Aorta (tissue), 5 donors: ENCODE results near the gene TACC2. TPM values are rescaled to one million over a fixed set of nuclear protein-coding genes. Genes with fewer than 3 reads are reported as not detected.
A peak's percentile ranks its signal among the peaks of the same experiment; 100 is the strongest.
"Not testable (repeated sequence)": the region's sequence is repeated elsewhere in the genome, so short reads cannot be mapped to it uniquely, and the experiment has no call there.

Source experiments
- ATAC-seq: fragments of 200-7000 bp; cut with Tn5 transposase; one replicate; pipeline ENCODE4 v1.9.1; 2022; ENCODE audit warnings: moderate library complexity; ENCODE audit not compliant: low FRiP score
- DNase-seq, 2 donors: peaks; one replicate each; pipeline ENCODE4 v3.0.0-alpha.2; 2020
- H3K27ac ChIP-seq, 2 donors: one replicate each; pipeline ENCODE4 v1.5.1; 2013; ENCODE audit warnings: low read length in 2 of 2, mild to moderate bottlenecking in 2 of 2, moderate library complexity in 2 of 2, control low read depth in 1 of 2, inconsistent platforms in 1 of 2, low read depth in 1 of 2
- H3K27me3 ChIP-seq, 2 donors: one replicate each; pipeline ENCODE4 v1.6.1; 2013; ENCODE audit warnings: control low read depth in 1 of 2, low read length in 1 of 2, mild to moderate bottlenecking in 1 of 2, moderate library complexity in 1 of 2; ENCODE audit not compliant: insufficient read depth in 2 of 2, control insufficient read depth in 1 of 2
- H3K36me3 ChIP-seq, 2 donors: one replicate each; pipeline ENCODE4 v1.6.1; 2013; ENCODE audit warnings: control low read depth in 1 of 2, low read length in 1 of 2, mild to moderate bottlenecking in 1 of 2; ENCODE audit not compliant: insufficient read depth in 2 of 2, control insufficient read depth in 1 of 2
- H3K4me1 ChIP-seq, 2 donors: one replicate each; pipeline ENCODE4 v1.6.1; 2013; ENCODE audit warnings: low read length in 2 of 2, control low read depth in 1 of 2, mild to moderate bottlenecking in 1 of 2, moderate library complexity in 1 of 2; ENCODE audit not compliant: insufficient read depth in 2 of 2, control insufficient read depth in 1 of 2
- H3K4me3 ChIP-seq, 2 donors: one replicate each; pipeline ENCODE4 v1.5.1; 2013; ENCODE audit warnings: low read length in 2 of 2, control low read depth in 1 of 2, mild to moderate bottlenecking in 1 of 2
- H3K9me3 ChIP-seq: one replicate; pipeline ENCODE4 v1.6.1; 2013; ENCODE audit warnings: mild to moderate bottlenecking, low read length; ENCODE audit not compliant: control insufficient read depth
- WGBS, 2 donors: extraction: QIAGEN DNeasy Blood & Tissue Kit; methylation state at CpG; one replicate each; pipeline ENCODE4 v1.1.7; 2013; 5-methylcytosine and 5-hydroxymethylcytosine counted together
- intact Hi-C, 2 donors: fragments of 100-400 bp; cut with DNase I; formaldehyde crosslinking; loops; one replicate each; pipeline versions ENCODE4 v1.14.2 to v1.15.0; 2022
- polyA plus RNA-seq, 2 donors: library from polyadenylated mRNA; stranded (reverse); fragments of 200-250 nt; gene quantifications; one replicate each; pipeline ENCODE4 v1.2.3, GENCODE V29; 2013
- total RNA-seq, 2 donors: library from RNA; stranded (reverse); fragmentation: NEBNext Ultra II Directional; extraction: Animal tissue kit (Norgen Biotek cat#: 25700); gene quantifications; one replicate each; pipeline ENCODE4 v1.2.1, GENCODE V29; 2021
- donor health status: healthy with polysubstance abuse.
- donor health status: Bipolar disorder and iron deficiency.
- donor health status: DM: no; HTN: no; CAD: no.
- donor health status: DM: no; HTN: no; CAD: no.
- donor health status: DM: yes; HTN: yes; CAD: no.

The TACC2 gene
- total and polyA plus RNA-seq, 4 donors = 25.8 to 74.4 (median 50.8) TPM

DNA sequence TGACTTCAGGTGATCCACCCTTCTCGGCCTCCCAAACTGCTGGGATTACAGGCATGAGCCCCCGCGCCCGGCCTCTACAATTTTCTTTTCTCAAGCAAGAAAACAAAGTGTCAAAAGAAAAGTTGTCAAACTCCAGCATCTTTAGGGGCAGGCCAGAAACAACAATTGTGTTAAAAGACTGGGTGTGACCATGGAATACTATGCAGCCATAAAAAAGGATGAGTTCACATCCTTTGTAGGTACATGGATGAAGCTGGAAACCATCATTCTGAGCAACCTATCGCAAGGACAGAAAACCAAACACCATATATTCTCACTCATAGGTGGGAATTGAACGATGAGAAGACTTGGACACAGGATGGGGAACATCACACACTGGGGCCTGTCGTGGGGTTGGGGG, 34.3 kb downstream of the TACC2 start:
- intact Hi-C loops, DNase-seq, H3K27me3 ChIP-seq, H3K36me3 ChIP-seq, H3K27ac ChIP-seq, H3K9me3 ChIP-seq, ATAC-seq, H3K4me1 ChIP-seq, H3K4me3 ChIP-seq: not testable (repeated sequence)
- WGBS, 2 donors = 97 to 98% methylated on average over 7 of the region's 7 CpGs

DNA sequence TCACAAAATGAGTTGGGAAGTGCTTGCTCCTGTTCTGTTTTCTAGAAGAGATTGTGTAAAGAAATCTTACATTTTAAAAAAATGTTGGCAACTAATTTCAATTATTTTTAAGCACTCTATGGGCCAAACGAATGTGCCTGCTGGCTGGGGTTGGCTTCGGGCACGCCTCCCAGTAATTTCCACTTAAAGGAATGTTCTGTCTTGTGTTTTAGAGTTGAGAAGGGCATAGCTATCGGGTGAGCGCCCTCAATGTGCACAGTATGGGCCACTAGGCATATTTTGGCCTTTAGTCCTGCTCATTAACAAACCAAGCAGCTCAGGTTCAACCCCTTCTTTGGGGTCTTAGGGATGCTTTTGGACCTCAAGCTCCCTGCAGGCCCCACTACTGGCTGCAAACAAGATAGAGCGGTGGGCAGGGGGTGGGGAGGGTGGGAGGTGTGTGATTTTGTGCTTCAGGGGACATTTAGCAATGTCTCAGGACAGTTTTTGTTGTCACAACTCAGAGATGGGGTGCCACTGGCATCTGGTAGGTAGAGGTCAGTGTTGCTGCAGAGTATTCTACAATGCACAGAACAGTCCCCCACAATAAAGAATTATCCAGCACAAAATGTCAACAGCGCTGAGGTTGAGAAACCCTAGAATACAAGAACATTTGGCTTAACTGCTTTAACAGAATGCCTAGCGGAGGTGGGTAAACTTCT, 40.7 kb downstream of the TACC2 start:
- no peaks in the 10 kb centered on the region for H3K9me3 ChIP-seq
- intact Hi-C loops = no loop called here
- ATAC-seq (peak; percentile 57), DNase-seq (peak in 1 of 2 donors; percentile 68)
- H3K4me1 ChIP-seq = peaks cover 2 to 11% of the 10 kb centered on the region in 2 donors
- WGBS, 2 donors = 28 to 32% methylated on average over 8 of the region's 8 CpGs
- H3K27ac ChIP-seq = peak overlapping the region; percentile 17 to 96
- H3K27me3 ChIP-seq = no peaks in the 10 kb centered on the region
- no peak overlapping the region for H3K4me3 ChIP-seq
- H3K36me3 ChIP-seq = no peaks in the 10 kb centered on the region

- Histone ChIP-seq H3K4me3 (no peak overlapping the region), H3K36me3 (no peaks in the 10 kb centered on the region), H3K9me3 (no peaks in the 10 kb centered on the region), H3K27me3 (no peaks in the 10 kb centered on the region), H3K27ac (peak overlapping the region; percentile 12 to 96), H3K4me1 (peaks cover 2 to 11% of the 10 kb centered on the region in 2 donors)
- DNase-seq (no peak), ATAC-seq (no peak)
- intact Hi-C loops = no loop called here
- WGBS, 2 donors = 44 to 49% methylated on average over 7 of the region's 7 CpGs
These were observed 41.2 kb downstream of the TACC2 start for GRCh38 chr10:122030200-122030552.

DNA sequence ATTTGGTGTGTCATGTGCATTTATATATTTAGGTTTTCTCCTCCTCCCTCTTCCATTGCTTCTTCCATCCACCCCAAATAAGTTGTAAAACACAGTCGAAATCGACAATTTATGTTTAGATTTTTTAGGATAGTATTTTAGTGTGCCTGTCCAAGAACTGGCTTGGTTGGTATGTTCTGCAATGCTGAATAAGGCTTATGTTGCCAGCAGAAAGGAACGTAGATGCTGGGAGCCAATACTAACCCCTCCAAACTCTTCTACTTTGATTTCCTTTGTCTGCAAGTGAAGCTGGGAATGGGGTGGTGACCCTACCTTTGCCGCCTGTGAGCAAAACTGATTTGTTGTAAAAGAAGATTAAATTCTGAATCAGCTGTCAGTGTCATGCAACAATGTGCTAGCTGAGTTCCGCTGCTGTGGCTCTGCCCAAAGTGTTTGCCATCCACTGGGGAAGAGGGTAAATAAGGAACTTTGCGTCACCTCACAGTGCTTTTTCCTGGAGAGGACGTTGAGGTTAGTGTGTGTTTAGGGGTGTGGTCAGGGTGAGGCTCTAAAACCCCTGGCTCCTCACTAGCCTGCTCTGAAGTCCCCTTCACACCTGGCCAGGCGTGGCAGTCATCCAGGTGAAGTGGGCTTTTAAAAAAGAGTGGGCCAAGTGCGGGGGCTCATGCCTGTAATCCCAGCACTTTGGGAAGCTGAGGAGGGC, 44.4 kb downstream of the TACC2 start:
- intact Hi-C loops = no loop called here
- Histone ChIP-seq H3K36me3 (no peaks in the 10 kb centered on the region), H3K4me3 (no peak overlapping the region), H3K27me3 (no peaks in the 10 kb centered on the region), H3K27ac (no peak overlapping the region), H3K9me3 (no peaks in the 10 kb centered on the region), H3K4me1 (peaks cover 0 to 11% of the 10 kb centered on the region in 2 donors)
- WGBS, 2 donors = 56 to 60% methylated on average over 9 of the region's 9 CpGs
- ATAC-seq (no peak), DNase-seq (no peak)

- no peak for ATAC-seq
These were observed 45.3 kb downstream of the TACC2 start for GRCh38 chr10:122034149-122034756.

GRCh38 chr10:122040786-122041185, 51.8 kb downstream of the TACC2 start:
- ATAC-seq (no peak), DNase-seq (no peak)
- intact Hi-C loops = loop anchor here in 1 of 2 donors (10.0 kb wide), 1 partner anchor 46 kb away; no protein-coding TSS in a partner anchor
- H3K27ac ChIP-seq = no peak overlapping the region
- H3K9me3 ChIP-seq = no peaks in the 10 kb centered on the region
- no peaks in the 10 kb centered on the region for H3K27me3 ChIP-seq
- WGBS, 2 donors = 66 to 67% methylated on average over 8 of the region's 8 CpGs
- no peak overlapping the region for H3K4me3 ChIP-seq
- H3K4me1 ChIP-seq = no peaks in the 10 kb centered on the region
- H3K36me3 ChIP-seq = no peaks in the 10 kb centered on the region

More at GRCh38 chr10:122034149-122034756, 45.3 kb downstream of the TACC2 start:
- peaks cover 0 to 11% of the 10 kb centered on the region in 2 donors for H3K4me1 ChIP-seq
- H3K27me3 ChIP-seq = no peaks in the 10 kb centered on the region
- 80 to 85% methylated on average over 6 of the region's 6 CpGs for WGBS, 2 donors
- no peak overlapping the region for H3K4me3 ChIP-seq
- no peak overlapping the region for H3K27ac ChIP-seq
- DNase-seq = no peak
- intact Hi-C loops = no loop called here
- H3K9me3 ChIP-seq = no peaks in the 10 kb centered on the region
- no peaks in the 10 kb centered on the region for H3K36me3 ChIP-seq

GRCh38 chr10:122042836-122043235, 53.9 kb downstream of the TACC2 start:
- no peaks in the 10 kb centered on the region for H3K27me3 ChIP-seq
- no peaks in the 10 kb centered on the region for H3K36me3 ChIP-seq
- 88 to 91% methylated on average over 1 of the region's 1 CpG for WGBS, 2 donors
- H3K4me3 ChIP-seq = no peak overlapping the region
- H3K27ac ChIP-seq = peak overlapping the region in 1 of 2 donors; percentile 10
- ATAC-seq (no peak), DNase-seq (no peak)
- H3K9me3 ChIP-seq = no peaks in the 10 kb centered on the region
- H3K4me1 ChIP-seq = no peaks in the 10 kb centered on the region
- intact Hi-C loops = loop anchor here in 1 of 2 donors (10.0 kb wide), 1 partner anchor 48 kb away; no protein-coding TSS in a partner anchor

DNA sequence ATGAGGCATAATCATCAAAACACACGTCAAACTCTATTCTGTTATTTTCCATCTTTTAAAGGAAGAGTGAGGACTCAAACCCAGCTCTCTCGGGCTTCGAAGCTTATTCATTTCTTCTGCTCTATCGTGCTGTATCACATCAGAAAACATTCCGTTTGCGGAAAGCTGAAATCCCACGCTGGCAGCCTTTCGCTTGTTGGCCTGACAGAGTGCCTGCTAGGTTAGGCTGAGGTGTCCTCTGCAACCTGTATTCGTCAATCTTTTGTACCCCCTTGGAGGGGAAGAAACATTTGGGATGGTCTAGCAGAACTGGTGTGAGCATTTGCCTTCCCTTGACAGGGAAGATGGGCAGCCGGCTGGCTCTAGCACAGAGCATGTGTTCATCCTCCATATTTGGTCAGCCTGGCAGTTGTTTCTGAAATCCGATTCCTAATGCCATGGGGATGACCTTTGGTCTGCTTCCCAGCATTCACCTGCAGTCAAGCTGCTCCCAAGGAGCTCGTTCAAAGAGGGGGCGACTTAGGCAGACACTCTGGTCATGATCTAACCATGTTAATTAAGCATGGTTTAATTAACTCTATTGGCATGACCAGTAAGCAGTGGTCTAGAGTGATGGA, 55.2 kb downstream of the TACC2 start:
- DNase-seq (peak in 1 of 2 donors; percentile 58), ATAC-seq (peak; percentile 70)
- H3K9me3 ChIP-seq = no peaks in the 10 kb centered on the region
- H3K27me3 ChIP-seq = no peaks in the 10 kb centered on the region
- no peaks in the 10 kb centered on the region for H3K36me3 ChIP-seq
- H3K27ac ChIP-seq = peak overlapping the region; percentile 70 to 87
- H3K4me3 ChIP-seq = peak overlapping the region in 1 of 2 donors; percentile 1
- intact Hi-C loops = loop anchor here in 1 of 2 donors (10.0 kb wide), 1 partner anchor 49 kb away; no protein-coding TSS in a partner anchor
- WGBS, 2 donors = 5% methylated on average over 13 of the region's 13 CpGs
- no peaks in the 10 kb centered on the region for H3K4me1 ChIP-seq
